Upper lobe of left lung (tissue), 4 donors: Measurements from ENCODE around the gene UGT1A9.

Experiments
- POLR2AphosphoS5 ChIP-seq, 2 donors: sonication (generic); formaldehyde crosslinking; IDR thresholded peaks; one replicate each; pipeline ENCODE4 v1.5.1; 2017; ENCODE audit warnings: antibody characterized with exemption in 2 of 2
- TF ChIP-seq, protein P1 (sequence below), 6 experiments: fragments of 450-650 bp in 4 of 6; fragments of 200-600 bp in 2 of 6; sonication (generic) in 2 of 6; IDR thresholded peaks; one replicate each; pipeline ENCODE4 v1.5.1; 2016 to 2019; ENCODE audit warnings: antibody characterized with exemption in 6 of 6

GRCh38 chr2:233728723-233729301 is 57.1 kb downstream of the UGT1A9 start, which contains the start of gene UGT1A3:
- TF ChIP-seq, protein P1, sequence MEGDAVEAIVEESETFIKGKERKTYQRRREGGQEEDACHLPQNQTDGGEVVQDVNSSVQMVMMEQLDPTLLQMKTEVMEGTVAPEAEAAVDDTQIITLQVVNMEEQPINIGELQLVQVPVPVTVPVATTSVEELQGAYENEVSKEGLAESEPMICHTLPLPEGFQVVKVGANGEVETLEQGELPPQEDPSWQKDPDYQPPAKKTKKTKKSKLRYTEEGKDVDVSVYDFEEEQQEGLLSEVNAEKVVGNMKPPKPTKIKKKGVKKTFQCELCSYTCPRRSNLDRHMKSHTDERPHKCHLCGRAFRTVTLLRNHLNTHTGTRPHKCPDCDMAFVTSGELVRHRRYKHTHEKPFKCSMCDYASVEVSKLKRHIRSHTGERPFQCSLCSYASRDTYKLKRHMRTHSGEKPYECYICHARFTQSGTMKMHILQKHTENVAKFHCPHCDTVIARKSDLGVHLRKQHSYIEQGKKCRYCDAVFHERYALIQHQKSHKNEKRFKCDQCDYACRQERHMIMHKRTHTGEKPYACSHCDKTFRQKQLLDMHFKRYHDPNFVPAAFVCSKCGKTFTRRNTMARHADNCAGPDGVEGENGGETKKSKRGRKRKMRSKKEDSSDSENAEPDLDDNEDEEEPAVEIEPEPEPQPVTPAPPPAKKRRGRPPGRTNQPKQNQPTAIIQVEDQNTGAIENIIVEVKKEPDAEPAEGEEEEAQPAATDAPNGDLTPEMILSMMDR (IDR thresholded peaks at IDR 0.05), result no peak
- TF ChIP-seq POLR2AphosphoS5 (IDR thresholded peaks at IDR 0.05), result no peak
